ENCODE results near the gene DDAH2. TPM values are rescaled to one million over a fixed set of nuclear protein-coding genes. Genes with fewer than 3 reads are reported as not detected.

Gene DDAH2
- total RNA-seq, 4 donors from 2014 or later = 65.7 to 124 (median 106) TPM

GRCh38 chr6:31722173-31722572 lies 6.9 kb downstream of the DDAH2 start:
- DNase-seq (ENCODE audit: low spot score in 2 of 2) = no peak
- intact Hi-C loops (cut with DNase I; ENCODE audit: low total_unique reads) = no loop called here
- no peak overlapping the region for H3K4me3 ChIP-seq (ENCODE audit: low read depth, poor library complexity, severe bottlenecking)
- TF ChIP-seq CTCF (IDR thresholded peaks at IDR 0.05) (no peak), POLR2A (IDR thresholded peaks at IDR 0.05) (no peak)
- 78% methylated on average over 3 of the region's 3 CpGs for WGBS, 2 donors

DNA sequence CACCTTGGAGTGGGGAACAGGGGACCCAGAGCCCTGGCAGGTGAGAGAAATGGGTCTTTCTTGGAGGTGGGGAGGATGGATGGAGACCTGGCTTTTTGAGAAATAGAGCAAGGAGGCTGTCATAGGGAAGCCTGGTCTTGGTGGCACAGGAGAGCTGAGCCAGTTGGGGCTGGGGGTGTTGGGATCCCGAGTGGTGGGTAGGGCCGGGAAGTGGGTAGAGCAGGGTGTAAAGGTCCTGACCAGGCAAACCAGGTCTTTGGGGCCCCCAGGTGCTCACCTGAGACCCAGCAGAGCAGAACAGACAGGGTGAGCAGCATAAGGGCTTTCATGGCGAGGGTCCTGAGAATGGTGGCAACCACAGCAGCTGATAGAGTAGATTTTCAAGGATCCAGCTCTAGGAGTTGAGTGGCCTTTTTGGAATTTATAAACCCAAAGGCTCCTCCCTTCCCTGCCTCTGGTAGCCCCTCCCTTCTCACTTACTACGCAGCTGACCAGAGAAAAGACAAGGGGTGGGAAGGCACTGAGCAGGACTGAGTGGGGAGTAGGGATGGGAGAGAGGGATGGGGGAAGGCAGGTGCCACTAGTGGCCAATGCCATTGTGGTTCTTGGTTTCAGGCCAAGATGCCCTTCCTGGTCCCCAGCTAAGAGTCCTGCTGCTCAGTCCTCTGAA lies 7.6 kb downstream of the DDAH2 start, which contains the start of gene LY6G6C:
TSS of gene LY6G6C (minus strand) at position 396 of the 670 bp plus-strand sequence. CDS start at position 329, 67 bp downstream.
- no peak for DNase-seq (ENCODE audit: low spot score in 2 of 2)
- no peak for TF ChIP-seq POLR2A (IDR thresholded peaks at IDR 0.05)
- no peak for TF ChIP-seq CTCF (IDR thresholded peaks at IDR 0.05)
- 80 to 91% methylated on average over 4 of the region's 4 CpGs for WGBS, 2 donors
- intact Hi-C loops (cut with DNase I; ENCODE audit: low total_unique reads) = no loop called here
- H3K4me3 ChIP-seq (ENCODE audit: low read depth, poor library complexity, severe bottlenecking) = no peak within 1 kb of the TSS

DNA sequence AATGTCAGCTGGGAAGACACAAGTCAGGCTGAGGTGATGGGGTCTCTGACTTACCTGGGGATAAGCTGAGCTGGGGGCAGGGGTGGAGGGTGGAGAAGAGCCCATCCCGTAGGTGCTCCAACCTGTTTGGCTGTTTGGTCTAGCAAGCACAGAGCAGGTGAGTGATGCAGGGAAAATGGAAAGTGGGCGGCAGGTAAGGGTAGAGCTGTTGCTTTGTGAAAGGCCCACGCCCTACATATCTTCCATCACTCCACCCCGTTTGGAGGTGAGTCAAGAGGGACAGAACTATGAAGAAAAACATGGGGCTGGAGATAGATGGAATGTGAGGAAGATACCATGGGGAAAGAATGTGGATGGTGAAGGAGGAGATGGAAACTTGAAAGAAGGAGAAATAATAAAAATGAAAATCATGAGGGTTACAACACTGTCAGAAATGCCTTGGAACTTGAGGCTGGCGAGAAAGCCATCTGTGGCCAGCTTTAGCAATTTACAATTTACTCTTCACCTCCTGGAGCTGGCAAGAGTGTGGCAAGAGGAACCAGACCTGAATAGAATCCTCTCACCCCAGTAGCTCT lies 8.8 kb downstream of the DDAH2 start:
- WGBS, 2 donors = 50 to 59% methylated on average over 5 of the region's 5 CpGs
- intact Hi-C loops (cut with DNase I; ENCODE audit: low total_unique reads) = no loop called here
- no peak for DNase-seq (ENCODE audit: low spot score in 2 of 2)
- TF ChIP-seq CTCF (IDR thresholded peaks at IDR 0.05) (no peak), POLR2A (IDR thresholded peaks at IDR 0.05) (no peak)
- no peak overlapping the region for H3K4me3 ChIP-seq (ENCODE audit: low read depth, poor library complexity, severe bottlenecking)

DNA sequence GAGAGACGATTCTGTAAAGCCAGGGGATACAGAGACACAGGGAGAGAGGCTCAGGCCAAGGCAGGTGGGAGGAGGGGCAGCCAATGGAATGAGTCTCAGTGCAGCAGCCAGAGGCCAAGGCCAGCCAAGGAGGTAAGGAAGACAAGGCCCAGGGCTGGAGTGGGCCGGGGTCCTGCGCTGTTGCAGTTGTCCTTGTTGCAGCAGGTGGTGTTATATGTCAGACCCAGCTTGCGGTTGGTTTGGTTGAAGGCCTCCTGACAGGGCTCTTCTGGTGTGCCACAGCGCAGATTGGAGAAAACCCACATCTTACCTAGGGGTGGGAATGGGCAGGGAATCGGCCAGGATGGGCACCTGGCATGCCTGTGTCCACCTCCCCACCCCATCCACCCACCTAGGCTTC lies 10.1 kb downstream of the DDAH2 start:
- H3K4me3 ChIP-seq (ENCODE audit: low read depth, poor library complexity, severe bottlenecking) = no peak overlapping the region
- 73 to 78% methylated on average over 6 of the region's 6 CpGs for WGBS, 2 donors
- TF ChIP-seq CTCF (IDR thresholded peaks at IDR 0.05) (no peak), POLR2A (IDR thresholded peaks at IDR 0.05) (no peak)
- no peak for DNase-seq (ENCODE audit: low spot score in 2 of 2)
- intact Hi-C loops (cut with DNase I; ENCODE audit: low total_unique reads) = no loop called here

GRCh38 chr6:31718265-31718664 lies 10.8 kb downstream of the DDAH2 start:
- no peak for DNase-seq (ENCODE audit: low spot score in 2 of 2)
- no peak overlapping the region for H3K4me3 ChIP-seq (ENCODE audit: low read depth, poor library complexity, severe bottlenecking)
- TF ChIP-seq CTCF (IDR thresholded peaks at IDR 0.05) (no peak), POLR2A (IDR thresholded peaks at IDR 0.05) (no peak)
- 56 to 60% methylated on average over 1 of the region's 1 CpG for WGBS, 2 donors
- intact Hi-C loops (cut with DNase I; ENCODE audit: low total_unique reads) = no loop called here
